ENCODE data around the gene PIH1D2.

DNA sequence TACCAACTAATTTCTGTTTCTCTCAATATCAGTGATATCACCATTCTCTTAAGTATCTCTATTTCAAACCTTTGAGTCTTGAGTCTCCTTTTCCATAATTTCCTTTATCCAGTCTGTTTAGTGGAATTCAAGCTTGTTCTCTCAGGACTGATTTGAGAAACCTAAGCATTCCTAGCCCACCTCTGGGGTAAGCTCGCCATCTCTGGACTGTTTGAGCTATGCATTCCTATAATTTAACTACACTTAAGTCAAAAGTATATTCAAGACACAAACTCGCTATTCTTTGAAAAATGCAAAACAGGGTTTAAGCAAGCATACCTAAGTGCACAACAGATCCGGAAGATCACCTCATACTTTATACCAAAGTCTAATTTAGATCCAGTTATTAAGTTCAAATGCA, 50.7 kb downstream of the PIH1D2 start:
- TF ChIP-seq POLR2A (IDR thresholded peaks at IDR 0.05; ENCODE audit: control extremely low read depth in 1 of 2, low read depth in 2 of 2, low read length in 2 of 2) (no peak), CTCF (IDR thresholded peaks at IDR 0.05; ENCODE audit: control extremely low read depth in 1 of 3, insufficient read depth in 1 of 3, low read depth in 1 of 3, low read length in 3 of 3) (peak in 1 of 3 experiments; percentile 5; a peak in 2 of 4 replicates), JUN (IDR thresholded peaks at IDR 0.05; ENCODE audit: low read depth, low read length) (no peak), TCF12 (IDR thresholded peaks at IDR 0.05; ENCODE audit: low read depth, low read length) (no peak), KDM5A (IDR thresholded peaks at IDR 0.05; ENCODE audit: low read length) (no peak), MAFK (IDR thresholded peaks at IDR 0.05; ENCODE audit: low read depth, low read length) (no peak), POLR2AphosphoS5 (IDR thresholded peaks at IDR 0.05; ENCODE audit: low read depth, low read length) (no peak), CHD2 (IDR thresholded peaks at IDR 0.05; ENCODE audit: low read length) (no peak), RFX5 (IDR thresholded peaks at IDR 0.05; ENCODE audit: borderline replicate concordance, low read depth, low read length) (no peak)
- TF ChIP-seq, protein P1, sequence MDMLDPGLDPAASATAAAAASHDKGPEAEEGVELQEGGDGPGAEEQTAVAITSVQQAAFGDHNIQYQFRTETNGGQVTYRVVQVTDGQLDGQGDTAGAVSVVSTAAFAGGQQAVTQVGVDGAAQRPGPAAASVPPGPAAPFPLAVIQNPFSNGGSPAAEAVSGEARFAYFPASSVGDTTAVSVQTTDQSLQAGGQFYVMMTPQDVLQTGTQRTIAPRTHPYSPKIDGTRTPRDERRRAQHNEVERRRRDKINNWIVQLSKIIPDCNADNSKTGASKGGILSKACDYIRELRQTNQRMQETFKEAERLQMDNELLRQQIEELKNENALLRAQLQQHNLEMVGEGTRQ (IDR thresholded peaks at IDR 0.05; ENCODE audit: low read length), result no peak

Measured in H1 (cell line).